ENCODE results near the gene CHMP6.

Gene CHMP6

GRCh38 chr17:80956321-80957190 is 35.1 kb upstream of the CHMP6 start:
- DNase-seq, result no peak

- DNase-seq, result no peak
Measured at GRCh38 chr17:80957461-80957941, 34.1 kb upstream of the CHMP6 start.

- DNase-seq, result no peak
Measured at GRCh38 chr17:80959330-80960036, 32.2 kb upstream of the CHMP6 start.

- DNase-seq, result no peak
Measured at GRCh38 chr17:80960037-80960796, 31.4 kb upstream of the CHMP6 start.

- no peak for DNase-seq
Measured at GRCh38 chr17:80960797-80961452, 30.7 kb upstream of the CHMP6 start.

GRCh38 chr17:80961541-80962330 is 29.9 kb upstream of the CHMP6 start:
- no peak for DNase-seq

GRCh38 chr17:80962356-80963329 is 29.0 kb upstream of the CHMP6 start:
- DNase-seq, result no peak

- DNase-seq, result no peak
Measured at GRCh38 chr17:80963812-80964543, 27.7 kb upstream of the CHMP6 start.

GRCh38 chr17:80964544-80964856 is 27.1 kb upstream of the CHMP6 start:
- DNase-seq, result no peak

GRCh38 chr17:80964859-80965580 is 26.6 kb upstream of the CHMP6 start:
- no peak for DNase-seq

GRCh38 chr17:80965606-80966005 is 26.0 kb upstream of the CHMP6 start:
- DNase-seq, result no peak

GRCh38 chr17:80967404-80967872 is 24.2 kb upstream of the CHMP6 start:
- no peak for DNase-seq

- no peak for DNase-seq
Measured at GRCh38 chr17:80968602-80969029, 23.0 kb upstream of the CHMP6 start.

GRCh38 chr17:80969030-80969673 is 22.5 kb upstream of the CHMP6 start:
- no peak for DNase-seq

GRCh38 chr17:80969674-80970043 is 22.0 kb upstream of the CHMP6 start:
- no peak for DNase-seq

GRCh38 chr17:80970044-80970761 is 21.4 kb upstream of the CHMP6 start:
- peak; percentile 8 for DNase-seq

- DNase-seq, result no peak
Measured at GRCh38 chr17:80970762-80971703, 20.6 kb upstream of the CHMP6 start.

Measured in CD4-positive, alpha-beta T cell treated with Interleukin-4 for 4 hours (primary cell).